GM12801 (cell line): ENCODE measurements around the gene RBM22.

Experiments
- TF ChIP-seq, protein P1 (sequence below): IDR thresholded peaks from one replicate; pipeline ENCODE4 v1.5.1; 2011; ENCODE audit warnings: control low read depth; ENCODE audit not compliant: insufficient read length; ENCODE audit errors: extremely low read depth

RBM22 gene

GRCh38 chr5:150642567-150642927, 58.3 kb downstream of the RBM22 start:
- TF ChIP-seq, protein P1, sequence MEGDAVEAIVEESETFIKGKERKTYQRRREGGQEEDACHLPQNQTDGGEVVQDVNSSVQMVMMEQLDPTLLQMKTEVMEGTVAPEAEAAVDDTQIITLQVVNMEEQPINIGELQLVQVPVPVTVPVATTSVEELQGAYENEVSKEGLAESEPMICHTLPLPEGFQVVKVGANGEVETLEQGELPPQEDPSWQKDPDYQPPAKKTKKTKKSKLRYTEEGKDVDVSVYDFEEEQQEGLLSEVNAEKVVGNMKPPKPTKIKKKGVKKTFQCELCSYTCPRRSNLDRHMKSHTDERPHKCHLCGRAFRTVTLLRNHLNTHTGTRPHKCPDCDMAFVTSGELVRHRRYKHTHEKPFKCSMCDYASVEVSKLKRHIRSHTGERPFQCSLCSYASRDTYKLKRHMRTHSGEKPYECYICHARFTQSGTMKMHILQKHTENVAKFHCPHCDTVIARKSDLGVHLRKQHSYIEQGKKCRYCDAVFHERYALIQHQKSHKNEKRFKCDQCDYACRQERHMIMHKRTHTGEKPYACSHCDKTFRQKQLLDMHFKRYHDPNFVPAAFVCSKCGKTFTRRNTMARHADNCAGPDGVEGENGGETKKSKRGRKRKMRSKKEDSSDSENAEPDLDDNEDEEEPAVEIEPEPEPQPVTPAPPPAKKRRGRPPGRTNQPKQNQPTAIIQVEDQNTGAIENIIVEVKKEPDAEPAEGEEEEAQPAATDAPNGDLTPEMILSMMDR: no peak

- TF ChIP-seq, protein P1: no peak
Observed at GRCh38 chr5:150641824-150642566, 58.9 kb downstream of the RBM22 start.

DNA sequence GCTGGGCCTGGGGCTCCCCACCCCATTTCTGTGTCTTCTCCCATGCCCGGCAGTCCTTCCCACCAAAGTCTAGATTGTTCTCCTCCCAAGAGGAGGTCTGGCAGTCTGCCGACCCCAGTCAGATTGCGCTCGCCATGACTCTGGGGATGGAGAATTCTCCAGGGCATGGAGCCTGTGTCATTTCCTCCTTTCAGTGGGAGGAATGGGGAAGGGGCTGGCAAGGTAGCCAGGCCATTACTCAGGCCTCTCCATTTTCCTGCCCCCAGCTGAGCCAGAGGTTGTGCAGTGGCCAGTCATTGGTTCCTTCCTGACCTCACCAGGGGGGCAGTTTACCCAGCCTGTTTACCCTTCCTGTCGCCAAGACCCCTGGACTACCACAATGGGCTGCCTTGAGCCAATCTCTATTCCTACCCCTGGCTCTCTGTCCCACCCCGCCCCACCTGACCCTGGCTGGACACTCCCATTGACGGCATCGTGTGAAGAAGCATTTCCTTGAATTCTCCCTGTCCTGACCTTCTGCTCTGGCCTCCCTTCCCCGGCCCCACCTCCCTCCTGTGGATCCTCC, 59.8 kb downstream of the RBM22 start:
- TF ChIP-seq, protein P1: no peak
